22Rv1 (cell line): ENCODE data around the gene PACC1.

Experiments
- CTCF ChIP-seq: fragments of 450-650 bp; IDR thresholded peaks from 2 replicates; pipeline ENCODE4 v1.5.1; 2017; ENCODE audit warnings: mild to moderate bottlenecking
- ZFX ChIP-seq: fragments of 450-650 bp; IDR thresholded peaks from 2 replicates; pipeline ENCODE4 v1.6.1; 2017; ENCODE audit warnings: antibody characterized with exemption, borderline replicate concordance

- TF ChIP-seq CTCF (no peak), ZFX (no peak)
Observed at GRCh38 chr1:212430416-212430815, 15.7 kb upstream of the PACC1 start.
